Activated T-cell treated with anti-CD3 and anti-CD28 coated beads, Interleukin-2, amount 50 U/mL, for 4 hours (primary cell): ENCODE results near the gene FBXW9. TPM values are rescaled to one million over a fixed set of nuclear protein-coding genes. Genes with fewer than 3 reads are reported as not detected.
"Not testable (repeated sequence)": the region's sequence is repeated elsewhere in the genome, so short reads cannot be mapped to it uniquely, and the experiment has no call there.

ENCODE experiments used
- ATAC-seq, 2 donors: fragments of 200-7000 bp; cut with Tn5 transposase; one replicate each; pipeline ENCODE4 v1.10.0; 2021
- DNase-seq: peaks from one replicate; pipeline ENCODE4 v3.0.0-alpha.2; 2020
- H3K27me3 Mint-ChIP-seq: one replicate; pipeline ENCODE4 v1.8.0; 2021; ENCODE audit warnings: low read depth, mixed read lengths
- H3K36me3 Mint-ChIP-seq: one replicate; pipeline ENCODE4 v1.8.0; 2022; ENCODE audit warnings: mixed read lengths; ENCODE audit not compliant: insufficient read depth
- H3K4me1 Mint-ChIP-seq: one replicate; pipeline ENCODE4 v1.8.0; 2021; ENCODE audit warnings: low read depth, mixed read lengths
- H3K4me3 Mint-ChIP-seq: one replicate; pipeline ENCODE4 v1.8.0; 2021; ENCODE audit warnings: mild to moderate bottlenecking, moderate library complexity, mixed read lengths
- H3K9me3 Mint-ChIP-seq: one replicate; pipeline ENCODE4 v1.8.0; 2021; ENCODE audit warnings: mixed read lengths
- total RNA-seq, 3 donors: library from RNA; stranded (reverse); gene quantifications; one replicate each; pipeline ENCODE4 v1.2.1, GENCODE V29; 2021

FBXW9 gene
- total RNA-seq, result 1 to 10 TPM; 7.9 to 9.9 (median 9.4) TPM

DNA sequence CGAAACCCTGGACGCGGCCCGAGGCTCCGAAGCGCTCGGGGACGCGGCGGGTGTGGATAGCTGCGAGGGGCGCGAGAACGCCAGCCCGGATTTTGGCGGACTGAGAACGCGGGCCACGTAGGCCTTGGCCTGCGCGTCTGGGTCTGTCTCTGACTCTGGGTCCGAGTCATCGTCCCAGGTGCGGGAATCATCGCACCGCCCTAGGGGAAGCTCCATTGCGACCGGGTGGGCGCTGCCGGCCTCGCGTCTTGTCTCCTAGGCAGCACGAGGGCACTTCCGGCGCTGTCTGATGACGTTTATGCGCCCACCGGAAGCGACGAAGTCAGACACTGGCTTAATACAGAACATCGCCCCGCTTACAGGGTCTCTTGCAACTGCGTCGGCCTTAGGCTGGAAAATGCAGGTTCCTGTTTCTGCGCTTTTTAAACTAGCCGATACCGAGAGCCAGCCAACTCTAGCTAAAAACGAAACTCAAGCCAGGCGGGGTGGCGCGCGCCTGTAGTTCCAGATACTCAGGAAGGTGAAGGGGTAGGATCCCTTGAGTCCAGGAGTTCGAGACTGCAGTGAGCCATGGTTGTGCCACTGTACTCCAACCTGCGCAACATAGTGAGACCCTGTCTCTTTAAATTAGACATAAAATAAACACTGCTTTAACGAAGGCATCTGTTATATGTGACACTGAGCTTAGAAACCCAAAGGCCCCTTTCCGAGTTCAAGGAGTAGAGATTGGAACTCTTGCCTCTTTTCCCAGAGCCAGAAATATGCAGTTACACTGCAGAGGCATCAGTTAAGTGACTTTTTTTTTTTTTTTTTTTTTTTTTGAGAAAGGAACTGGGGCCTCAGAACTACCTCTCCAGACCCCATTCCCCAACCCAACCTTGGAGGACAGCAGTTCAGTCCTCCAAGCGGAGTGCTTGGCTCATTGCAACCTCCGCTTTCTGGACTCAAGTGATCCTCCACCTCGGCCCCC, at the start of gene FBXW9:
Gene FBXW9, minus strand, starts transcription at position 266 of the 970 bp plus-strand sequence. Its CDS starts 50 bp downstream, at position 216.
- H3K36me3 Mint-ChIP-seq, result peaks cover 11% of the 10 kb centered on the region
- ATAC-seq, result peak; percentile 88 to 91

DNA sequence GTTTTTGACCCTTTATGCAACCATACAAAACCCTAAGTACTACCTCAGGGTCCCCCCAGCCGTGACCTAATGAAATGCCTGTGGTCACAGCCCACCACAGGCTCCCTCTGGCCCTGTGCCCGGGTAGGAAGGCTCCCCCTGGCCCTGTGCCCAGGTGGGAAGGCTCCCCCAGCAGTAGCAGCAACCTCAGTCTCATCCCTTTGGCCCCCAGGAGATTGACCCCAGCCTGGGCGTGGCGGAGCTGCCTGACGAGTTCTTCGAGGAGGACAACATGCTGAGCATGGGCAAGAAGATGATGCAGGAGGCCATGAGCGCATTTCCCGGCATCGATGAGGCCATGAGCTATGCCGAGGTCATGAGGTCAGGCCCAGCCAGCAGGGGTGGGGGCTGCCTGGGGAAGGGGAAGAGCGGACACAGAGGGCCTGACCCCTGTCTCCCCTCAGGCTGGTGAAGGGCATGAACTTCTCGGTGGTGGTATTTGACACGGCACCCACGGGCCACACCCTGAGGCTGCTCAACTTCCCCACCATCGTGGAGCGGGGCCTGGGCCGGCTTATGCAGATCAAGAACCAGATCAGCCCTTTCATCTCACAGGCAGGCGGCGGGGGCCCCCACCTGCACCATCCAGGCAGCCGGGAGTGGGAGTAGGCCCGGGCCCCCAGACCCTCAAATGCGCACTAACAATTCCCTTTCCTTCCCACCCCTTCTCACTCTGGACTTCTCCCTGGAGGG, 48.9 kb upstream of the FBXW9 start:
- H3K4me3 Mint-ChIP-seq, result no peak overlapping the region
- peaks cover 35% of the 10 kb centered on the region for H3K36me3 Mint-ChIP-seq
- H3K4me1 Mint-ChIP-seq, result peaks cover 5% of the 10 kb centered on the region
- DNase-seq (no peak), ATAC-seq (no peak)
- no peaks in the 10 kb centered on the region for H3K27me3 Mint-ChIP-seq
- H3K9me3 Mint-ChIP-seq, result peaks cover 7% of the 10 kb centered on the region

More for the DNA sequence above, at the start of gene FBXW9:
- DNase-seq, result peak; percentile 98
- no peaks in the 10 kb centered on the region for H3K27me3 Mint-ChIP-seq
- H3K9me3 Mint-ChIP-seq, result no peaks in the 10 kb centered on the region
- peak within 1 kb of the TSS; percentile 87 for H3K4me3 Mint-ChIP-seq
- H3K4me1 Mint-ChIP-seq, result peaks cover 8% of the 10 kb centered on the region

DNA sequence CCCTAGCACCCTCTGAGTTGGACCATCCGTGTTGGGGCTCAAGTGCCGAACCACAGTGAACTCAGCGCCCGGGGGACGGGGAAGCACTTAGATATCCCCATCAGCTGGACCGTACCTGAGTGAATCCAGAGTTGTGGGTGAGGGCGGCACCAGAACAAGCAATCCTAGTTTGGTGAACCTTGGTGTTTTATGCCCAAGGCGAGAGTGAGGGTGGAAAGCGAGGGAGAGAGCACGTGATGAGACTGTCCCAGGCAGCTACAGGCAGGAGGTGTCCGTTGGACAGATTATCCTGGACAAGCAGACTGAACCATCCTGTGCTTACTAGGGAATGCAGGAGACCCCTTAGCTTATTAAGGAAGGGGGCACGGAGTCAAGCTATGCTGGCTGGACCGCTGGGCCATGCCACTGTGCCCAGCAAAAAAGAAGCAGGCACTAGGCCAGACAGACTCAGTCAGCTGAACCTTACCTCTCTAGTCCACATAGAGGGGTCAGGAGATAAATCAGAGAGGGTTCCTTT, 41.5 kb upstream of the FBXW9 start:
- no peak for ATAC-seq
- H3K4me1 Mint-ChIP-seq, result peaks cover 29% of the 10 kb centered on the region
- peak overlapping the region; percentile 100 for H3K4me3 Mint-ChIP-seq
- no peak for DNase-seq
- no peaks in the 10 kb centered on the region for H3K27me3 Mint-ChIP-seq
- no peaks in the 10 kb centered on the region for H3K9me3 Mint-ChIP-seq
- peaks cover 9% of the 10 kb centered on the region for H3K36me3 Mint-ChIP-seq

DNA sequence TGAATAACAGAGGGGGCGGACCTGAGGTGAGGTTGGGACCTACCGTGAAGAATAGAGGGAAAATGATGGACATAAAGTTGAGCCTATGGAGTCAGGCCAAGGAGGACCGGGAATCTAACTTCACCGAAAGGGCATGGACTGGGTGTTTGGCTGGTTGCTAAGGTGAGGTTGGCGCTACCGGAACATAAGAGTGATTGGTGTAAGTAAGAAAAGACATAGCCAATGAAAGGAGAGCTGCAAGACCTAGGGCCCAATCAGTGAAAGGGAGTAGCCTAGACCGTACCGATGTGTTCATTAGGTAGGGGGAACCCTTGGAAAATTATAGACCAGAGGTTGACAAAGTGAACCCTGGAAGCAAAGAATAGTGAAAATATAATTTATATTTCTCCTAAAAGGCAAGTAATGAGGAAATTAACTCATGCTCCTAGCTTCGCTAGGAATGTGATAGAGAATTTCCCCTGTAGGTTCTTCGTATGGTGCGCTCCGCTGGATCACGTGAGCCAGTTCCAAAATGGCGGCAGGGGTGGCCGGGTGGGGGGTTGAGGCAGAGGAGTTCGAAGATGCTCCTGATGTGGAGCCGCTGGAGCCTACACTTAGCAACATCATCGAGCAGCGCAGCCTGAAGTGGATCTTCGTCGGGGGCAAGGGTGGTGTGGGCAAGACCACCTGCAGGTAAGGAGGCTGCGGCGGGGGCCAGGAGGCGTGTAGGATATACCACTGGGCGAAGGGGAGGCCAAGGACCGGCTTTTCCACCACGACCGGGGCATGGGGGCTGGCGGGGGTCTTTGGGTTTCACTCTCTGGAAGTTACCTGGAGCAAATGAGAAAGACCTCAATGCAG, 40.8 kb upstream of the FBXW9 start, which contains the start of gene GET3:
Gene GET3, plus strand, starts transcription at position 503 of the 840 bp plus-strand sequence. Its CDS starts 9 bp downstream, at position 512.
- ATAC-seq (peak; percentile 85 to 86), DNase-seq (peak; percentile 65)
- Mint-ChIP-seq H3K9me3 (no peaks in the 10 kb centered on the region), H3K27me3 (no peaks in the 10 kb centered on the region), H3K4me1 (peaks cover 34% of the 10 kb centered on the region), H3K4me3 (peak within 1 kb of the TSS; percentile 100), H3K36me3 (peaks cover 10% of the 10 kb centered on the region)

DNA sequence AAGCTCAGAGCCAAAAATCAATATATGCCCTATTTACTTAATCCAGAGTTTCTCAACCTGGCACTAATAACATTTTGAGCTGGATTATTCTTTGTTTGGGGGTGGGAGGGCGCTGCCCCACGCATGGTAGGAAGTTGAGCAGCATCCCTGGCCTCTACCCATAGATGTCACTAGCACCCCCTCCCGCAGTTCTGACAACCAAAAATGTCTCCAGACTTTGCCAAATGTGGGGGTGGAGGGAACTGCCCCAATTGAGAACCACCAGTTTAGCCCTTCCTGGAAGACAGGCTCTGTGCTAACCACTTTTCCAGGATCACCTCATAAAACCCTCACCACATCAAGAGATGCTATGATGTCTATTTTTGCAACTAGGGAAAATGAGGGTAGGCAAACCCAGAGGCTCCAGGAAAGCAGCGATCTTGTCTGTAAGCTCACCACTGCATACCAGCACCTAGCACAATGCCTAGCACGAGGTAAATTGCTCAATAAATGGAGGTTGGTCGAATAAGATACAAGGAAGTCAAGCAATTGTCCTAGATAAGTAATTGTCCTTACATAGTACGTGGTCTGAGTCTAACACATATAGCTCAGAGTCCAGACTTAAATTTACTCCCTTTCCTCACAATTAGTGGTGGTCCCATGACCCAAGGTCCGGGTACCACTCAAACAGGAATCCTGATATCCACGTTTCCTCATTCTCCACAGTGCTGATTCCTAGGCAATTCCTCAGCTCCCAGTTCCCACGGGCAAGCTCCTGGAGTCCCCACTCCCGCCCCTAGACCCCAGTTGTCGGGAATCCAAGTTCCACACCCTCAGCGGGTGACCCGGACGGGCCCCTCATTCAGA, 37.2 kb upstream of the FBXW9 start:
- H3K4me3 Mint-ChIP-seq, result peak overlapping the region; percentile 95
- H3K9me3 Mint-ChIP-seq, result no peaks in the 10 kb centered on the region
- ATAC-seq, result peak in 1 of 2 donors; percentile 6
- peaks cover 46% of the 10 kb centered on the region for H3K4me1 Mint-ChIP-seq
- DNase-seq, result peak; percentile 40
- H3K27me3 Mint-ChIP-seq, result no peaks in the 10 kb centered on the region
- H3K36me3 Mint-ChIP-seq, result peaks cover 14% of the 10 kb centered on the region

DNA sequence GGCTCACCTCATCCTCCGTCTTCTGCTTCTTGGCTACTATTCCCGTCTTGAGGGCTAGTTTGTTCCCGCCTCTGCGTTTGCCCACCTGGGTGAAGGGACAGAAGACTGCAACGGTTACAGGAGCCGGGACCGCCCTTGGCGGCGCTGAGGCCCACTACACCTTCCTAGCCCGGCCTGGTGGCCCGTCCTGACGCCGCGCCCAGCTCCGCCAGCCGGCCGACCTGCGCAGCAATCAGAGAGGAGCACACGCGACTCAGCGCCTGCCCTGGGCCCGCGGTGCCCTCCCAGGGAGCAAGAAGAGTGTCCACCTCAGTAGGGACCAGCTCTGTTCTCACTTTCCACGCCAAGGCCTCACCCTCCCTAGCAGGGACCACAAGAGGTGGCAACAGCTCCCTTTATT, 34.9 kb upstream of the FBXW9 start:
- Mint-ChIP-seq H3K36me3 (peaks cover 14% of the 10 kb centered on the region), H3K27me3 (no peaks in the 10 kb centered on the region), H3K4me3 (no peak overlapping the region), H3K4me1 (peaks cover 29% of the 10 kb centered on the region), H3K9me3 (no peaks in the 10 kb centered on the region)
- ATAC-seq (no peak), DNase-seq (no peak)

DNA sequence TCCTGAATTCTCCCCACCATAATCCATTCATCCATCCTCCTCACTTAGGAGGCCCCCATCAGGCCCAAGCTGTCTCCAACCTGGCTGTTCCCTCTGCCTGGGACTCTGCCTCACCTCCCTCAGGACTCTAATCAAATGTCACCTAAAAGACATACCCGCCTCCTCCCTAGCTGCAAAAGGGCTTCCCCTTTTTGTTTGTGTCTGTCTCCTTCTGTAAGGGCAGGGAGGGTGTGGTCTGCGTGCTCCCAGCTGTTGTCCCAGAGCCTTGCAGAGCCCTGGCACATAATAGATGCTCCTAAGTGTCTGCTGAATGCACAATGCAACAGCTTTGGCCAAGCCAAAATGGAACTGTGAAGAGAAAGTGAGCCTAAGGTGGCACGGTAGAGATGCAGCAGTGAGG, 33.6 kb upstream of the FBXW9 start:
- H3K9me3 Mint-ChIP-seq, result no peaks in the 10 kb centered on the region
- H3K4me1 Mint-ChIP-seq, result peaks cover 29% of the 10 kb centered on the region
- H3K4me3 Mint-ChIP-seq, result peak overlapping the region; percentile 19
- no peak for DNase-seq
- no peak for ATAC-seq
- H3K36me3 Mint-ChIP-seq, result peaks cover 14% of the 10 kb centered on the region
- H3K27me3 Mint-ChIP-seq, result no peaks in the 10 kb centered on the region

DNA sequence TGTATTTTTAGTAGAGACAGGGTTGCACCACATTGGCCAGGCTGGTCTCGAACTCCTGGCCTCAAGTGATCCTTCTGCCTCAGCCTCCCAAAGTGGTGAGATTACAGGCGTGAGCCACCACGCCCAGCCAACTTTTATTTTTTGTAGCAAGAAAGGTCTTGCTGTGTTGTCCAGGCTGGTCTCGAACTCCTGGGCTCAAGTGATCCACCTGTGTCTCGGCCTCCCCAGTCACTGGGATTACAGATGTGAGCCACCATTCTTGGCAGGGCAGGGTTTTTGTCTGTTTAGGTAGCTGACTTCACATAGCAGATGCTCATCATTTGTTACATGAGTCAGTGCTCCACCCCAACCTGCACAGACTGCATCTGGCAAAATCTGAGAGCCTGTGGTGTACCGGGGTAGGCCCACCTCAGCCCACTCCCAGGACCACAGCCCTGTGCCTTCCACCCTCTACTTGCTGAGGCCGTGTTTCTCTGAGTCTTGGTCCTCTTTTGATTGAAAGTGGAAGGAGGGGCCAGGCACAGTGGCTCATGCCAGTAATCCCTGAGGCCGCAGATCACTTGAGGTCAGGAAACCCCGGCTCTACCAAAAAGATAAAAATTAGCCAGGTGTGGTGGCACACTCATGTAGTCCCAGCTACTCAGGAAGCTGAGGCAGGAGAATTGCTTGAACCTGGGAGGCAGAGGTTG, 31.5 kb upstream of the FBXW9 start:
- Mint-ChIP-seq H3K9me3 (no peaks in the 10 kb centered on the region), H3K27me3 (no peaks in the 10 kb centered on the region), H3K4me3 (no peak overlapping the region), H3K36me3 (peaks cover 14% of the 10 kb centered on the region), H3K4me1 (peaks cover 28% of the 10 kb centered on the region)
- DNase-seq (no peak), ATAC-seq (no peak)

DNA sequence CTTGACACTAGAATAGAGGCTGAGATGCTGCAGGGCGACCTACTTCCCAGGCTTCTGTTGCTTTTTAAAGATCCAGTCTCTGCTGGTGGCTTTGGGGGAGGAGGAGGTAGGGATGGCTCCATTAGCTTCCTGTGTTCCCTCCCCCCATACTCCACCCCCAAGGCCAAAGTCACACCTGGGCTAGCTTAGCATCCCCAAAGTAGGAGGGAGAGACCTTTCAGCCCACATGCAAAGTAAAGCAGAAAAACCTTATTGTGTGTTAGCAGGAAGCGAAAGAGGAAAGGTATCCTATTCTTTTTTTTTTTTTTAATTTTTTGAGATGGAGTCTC, 30.5 kb upstream of the FBXW9 start:
- no peaks in the 10 kb centered on the region for H3K27me3 Mint-ChIP-seq
- peaks cover 12% of the 10 kb centered on the region for H3K36me3 Mint-ChIP-seq
- ATAC-seq, result no peak
- no peaks in the 10 kb centered on the region for H3K9me3 Mint-ChIP-seq
- DNase-seq, result no peak
- H3K4me1 Mint-ChIP-seq, result peaks cover 21% of the 10 kb centered on the region
- H3K4me3 Mint-ChIP-seq, result no peak overlapping the region

DNA sequence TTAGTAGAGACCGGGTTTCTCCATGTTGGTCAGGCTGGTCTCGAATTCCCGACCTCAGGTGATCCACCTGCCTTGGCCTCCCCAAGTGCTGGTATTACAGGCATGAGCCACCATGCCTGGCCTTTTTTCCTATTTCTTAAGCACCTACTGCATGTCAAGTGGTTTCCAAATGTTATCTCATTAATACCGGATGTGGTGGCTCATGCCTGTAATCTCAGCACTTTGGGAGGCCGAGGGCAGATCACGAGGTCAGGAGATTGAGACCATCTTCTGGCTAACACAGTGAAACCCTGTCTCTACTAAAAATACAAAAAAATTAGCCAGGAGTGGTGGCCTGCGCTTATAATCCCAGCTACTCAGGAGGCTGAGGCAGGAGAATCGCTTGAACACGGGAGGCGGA, 29.2 kb upstream of the FBXW9 start:
- peaks cover 17% of the 10 kb centered on the region for H3K36me3 Mint-ChIP-seq
- DNase-seq, H3K9me3 Mint-ChIP-seq, H3K4me3 Mint-ChIP-seq, ATAC-seq, H3K27me3 Mint-ChIP-seq: not testable (repeated sequence)
- H3K4me1 Mint-ChIP-seq, result peaks cover 20% of the 10 kb centered on the region

DNA sequence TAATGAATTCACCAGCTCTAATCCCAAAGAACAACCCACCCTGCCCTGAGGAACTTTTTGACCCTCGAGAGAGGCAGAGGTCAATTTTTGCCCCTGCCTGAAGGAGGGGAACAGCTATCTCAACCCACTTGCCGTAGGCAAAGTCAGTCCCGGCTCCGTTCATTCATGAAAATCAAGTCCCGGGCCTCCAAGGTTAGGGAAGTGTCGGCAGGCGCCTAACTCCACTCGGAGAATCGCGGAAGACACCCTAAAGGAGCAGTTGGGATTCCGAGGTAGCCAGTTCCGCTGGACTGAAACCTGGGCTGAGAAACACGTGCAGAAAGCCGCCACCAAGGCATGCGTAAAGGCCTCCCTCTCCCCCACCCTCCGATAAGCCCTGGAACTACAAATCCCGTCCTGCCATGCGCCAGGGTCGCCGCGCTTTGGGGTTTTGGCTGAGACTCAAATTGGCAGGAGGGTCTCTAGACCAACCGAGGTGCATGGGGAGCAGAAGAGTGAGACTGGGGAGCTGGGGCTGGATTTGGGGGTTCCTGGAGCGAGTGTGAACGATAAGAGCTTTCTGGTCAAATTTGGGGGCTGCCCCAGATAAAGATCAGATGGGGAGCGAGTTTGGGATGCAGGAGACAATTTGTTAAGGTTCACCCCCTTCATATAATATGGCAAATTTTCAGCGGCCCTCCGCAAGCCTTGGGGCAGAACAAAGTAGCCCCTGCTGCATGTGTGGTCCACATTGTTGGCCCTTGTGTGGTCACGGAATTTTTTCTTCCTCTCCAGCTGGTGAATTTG, 27.4 kb upstream of the FBXW9 start, which contains the start of gene TNPO2:
Gene TNPO2, minus strand, starts transcription at position 292 of the 786 bp plus-strand sequence. CDS start 2,955 bp downstream, outside the sequence.
- peaks cover 14% of the 10 kb centered on the region for H3K36me3 Mint-ChIP-seq
- H3K27me3 Mint-ChIP-seq, result no peaks in the 10 kb centered on the region
- no peaks in the 10 kb centered on the region for H3K9me3 Mint-ChIP-seq
- ATAC-seq, result peak; percentile 60 to 67
- H3K4me3 Mint-ChIP-seq, result peak within 1 kb of the TSS; percentile 94
- DNase-seq, result peak; percentile 63
- H3K4me1 Mint-ChIP-seq, result peaks cover 21% of the 10 kb centered on the region

DNA sequence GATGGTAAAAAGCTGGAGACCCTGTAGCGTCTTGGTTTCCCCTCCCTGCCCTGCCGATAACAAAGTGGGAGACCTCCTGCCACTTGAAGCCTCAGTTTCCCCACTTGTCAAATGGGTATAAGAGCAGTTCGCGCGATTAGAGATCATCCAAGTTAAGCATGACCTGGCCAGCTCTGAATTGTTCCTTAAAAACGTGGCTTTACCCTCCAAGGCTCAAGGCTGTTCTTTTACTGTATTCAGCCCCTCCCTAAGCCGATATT, 26.9 kb upstream of the FBXW9 start:
- Mint-ChIP-seq H3K9me3 (no peaks in the 10 kb centered on the region), H3K27me3 (no peaks in the 10 kb centered on the region), H3K4me3 (peak overlapping the region; percentile 94), H3K36me3 (peaks cover 19% of the 10 kb centered on the region), H3K4me1 (peaks cover 24% of the 10 kb centered on the region)
- no peak for DNase-seq
- no peak for ATAC-seq
